Panc1 (cell line): ENCODE measurements around the gene HBS1L. TPM values are rescaled to one million over a fixed set of nuclear protein-coding genes. Genes with fewer than 3 reads are reported as not detected.

Source experiments
- ATAC-seq: fragments of 200-7000 bp; cut with Tn5 transposase; 2 replicates; pipeline ENCODE4 v1.9.1; 2020; ENCODE audit warnings: mild to moderate bottlenecking, moderate library complexity
- BruUV-seq: library from RNA; stranded (reverse); fragments of 400-500 nt; replicated peaks from 2 replicates; lab custom pipeline; 2021; lab: Mats Ljungman, UMichigan
- CTCF ChIA-PET: fragments of 300-600 bp; sonication (Branson Sonifier 250); formaldehyde crosslinking; loops from one replicate; lab custom pipeline; 2022; ENCODE audit warnings: antibody characterized with exemption; lab: Charles Lee
- POLR2A ChIA-PET: fragments of 300-600 bp; sonication (Branson Sonifier 250); formaldehyde crosslinking; loops from one replicate; lab custom pipeline; 2022; ENCODE audit warnings: antibody characterized with exemption; lab: Charles Lee
- DNase-seq: peaks from one replicate; pipeline ENCODE4 v3.0.0-alpha.2; 2010; ENCODE audit warnings: low read depth, low spot score
- H3K27ac ChIP-seq: 2 replicates; pipeline ENCODE4 v1.5.1; 2011; ENCODE audit warnings: mild to moderate bottlenecking, low read length, inconsistent platforms
- H3K27me3 ChIP-seq: fragments of 200-500 bp; sonication (Bioruptor generic); 2 replicates; pipeline ENCODE4 v1.6.0; 2014; ENCODE audit warnings: low read length, inconsistent platforms; ENCODE audit not compliant: control insufficient read depth, insufficient read depth
- H3K36me3 ChIP-seq: fragments of 200-500 bp; sonication (Bioruptor generic); 2 replicates; pipeline ENCODE4 v1.5.1; 2014; ENCODE audit warnings: inconsistent platforms, mild to moderate bottlenecking, low read length, moderate library complexity; ENCODE audit not compliant: control insufficient read depth, insufficient read depth
- H3K4me1 ChIP-seq: 2 replicates; pipeline ENCODE4 v1.5.1; 2011; ENCODE audit warnings: inconsistent platforms, mild to moderate bottlenecking, low read length, moderate library complexity; ENCODE audit not compliant: control insufficient read depth, insufficient read depth
- H3K4me3 ChIP-seq, 2 experiments: 2 replicates each; pipeline ENCODE4 v1.5.1; 2011 to 2012; ENCODE audit warnings: low read depth in 2 of 2, low read length in 2 of 2, mild to moderate bottlenecking in 2 of 2, inconsistent platforms in 1 of 2, moderate library complexity in 1 of 2
- H3K9me3 ChIP-seq: fragments of 200-500 bp; sonication (Bioruptor generic); 2 replicates; pipeline ENCODE4 v1.5.1; 2014; ENCODE audit warnings: low read depth, mild to moderate bottlenecking, inconsistent platforms, low read length, moderate library complexity; ENCODE audit not compliant: control insufficient read depth, insufficient read depth
- POLR2AphosphoS5 ChIP-seq: IDR thresholded peaks from 2 replicates; pipeline ENCODE4 v1.6.1; 2012; ENCODE audit warnings: mild to moderate bottlenecking, low read depth, low read length, moderate library complexity
- SIN3A ChIP-seq: IDR thresholded peaks from 2 replicates; pipeline ENCODE4 v1.6.1; 2012; ENCODE audit warnings: low read depth, mild to moderate bottlenecking, low read length, moderate library complexity, borderline replicate concordance; ENCODE audit not compliant: insufficient read depth
- TCF7L2 ChIP-seq: IDR thresholded peaks from 2 replicates; pipeline ENCODE4 v1.6.1; 2011; ENCODE audit warnings: mild to moderate bottlenecking, low read depth, low read length, inconsistent platforms
- in situ Hi-C: cut with HindIII; loops from 2 replicates; pipeline ENCODE4 v1.10.0; 2016; ENCODE audit warnings: low sequenced_read_pairs, low pct_unique_long_range_greater_than_20kb
- intact Hi-C: fragments of 100-400 bp; cut with micrococcal nuclease; formaldehyde crosslinking; loops from one replicate; pipeline ENCODE4 v1.10.0; 2022; ENCODE audit not compliant: unreplicated experiment
- total RNA-seq: library from RNA; stranded (reverse); gene quantifications from one replicate; pipeline ENCODE4 v1.2.1, GENCODE V29; 2021; ENCODE audit not compliant: unreplicated experiment
- TF ChIP-seq, protein P1 (sequence below), 2 experiments: IDR thresholded peaks; 2 replicates each; pipeline ENCODE4 v1.6.1; 2011 to 2012; ENCODE audit warnings: low read depth in 2 of 2, control low read depth in 1 of 2, low read length in 1 of 2, mild to moderate bottlenecking in 1 of 2, moderate library complexity in 1 of 2; ENCODE audit not compliant: insufficient read depth in 1 of 2
- TF ChIP-seq, protein P2 (sequence below): fragments of 450-650 bp; IDR thresholded peaks from 2 replicates; pipeline ENCODE4 v1.5.1; 2017; ENCODE audit warnings: mild to moderate bottlenecking

HBS1L gene
- total RNA-seq, 1 experiment from 2014 or later, result 79.2 TPM

DNA sequence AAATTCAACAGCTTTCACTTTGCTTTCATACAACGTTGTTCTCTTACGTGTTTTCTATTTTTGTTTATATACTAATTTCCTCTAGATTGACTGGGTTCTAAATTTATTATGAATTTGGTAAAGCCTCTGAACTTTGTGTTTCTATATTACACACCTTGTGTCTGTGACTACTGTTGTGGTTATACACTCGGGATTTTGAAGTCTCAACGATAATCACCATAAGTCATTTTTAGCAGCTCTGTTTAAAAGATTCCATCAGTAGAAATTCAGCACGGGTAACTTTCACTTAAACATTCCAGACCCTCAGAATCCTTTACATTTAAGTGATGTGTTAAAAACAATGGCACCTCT, 31.8 kb upstream of the HBS1L start:
- ChIA-PET POLR2A (no interaction called here), CTCF (no interaction called here)
- in situ Hi-C loops (no loop called here), intact Hi-C loops (no loop called here)
- H3K36me3 ChIP-seq, result no peaks in the 10 kb centered on the region
- no peak overlapping the region for H3K27ac ChIP-seq
- H3K9me3 ChIP-seq, result 0 out of 2 replicates have a peak, but pooled peaks cover 6% of the 10 kb centered on the region
- no TSS peak for BruUV-seq
- ATAC-seq (no peak), DNase-seq (no peak)
- TF ChIP-seq, protein P1, sequence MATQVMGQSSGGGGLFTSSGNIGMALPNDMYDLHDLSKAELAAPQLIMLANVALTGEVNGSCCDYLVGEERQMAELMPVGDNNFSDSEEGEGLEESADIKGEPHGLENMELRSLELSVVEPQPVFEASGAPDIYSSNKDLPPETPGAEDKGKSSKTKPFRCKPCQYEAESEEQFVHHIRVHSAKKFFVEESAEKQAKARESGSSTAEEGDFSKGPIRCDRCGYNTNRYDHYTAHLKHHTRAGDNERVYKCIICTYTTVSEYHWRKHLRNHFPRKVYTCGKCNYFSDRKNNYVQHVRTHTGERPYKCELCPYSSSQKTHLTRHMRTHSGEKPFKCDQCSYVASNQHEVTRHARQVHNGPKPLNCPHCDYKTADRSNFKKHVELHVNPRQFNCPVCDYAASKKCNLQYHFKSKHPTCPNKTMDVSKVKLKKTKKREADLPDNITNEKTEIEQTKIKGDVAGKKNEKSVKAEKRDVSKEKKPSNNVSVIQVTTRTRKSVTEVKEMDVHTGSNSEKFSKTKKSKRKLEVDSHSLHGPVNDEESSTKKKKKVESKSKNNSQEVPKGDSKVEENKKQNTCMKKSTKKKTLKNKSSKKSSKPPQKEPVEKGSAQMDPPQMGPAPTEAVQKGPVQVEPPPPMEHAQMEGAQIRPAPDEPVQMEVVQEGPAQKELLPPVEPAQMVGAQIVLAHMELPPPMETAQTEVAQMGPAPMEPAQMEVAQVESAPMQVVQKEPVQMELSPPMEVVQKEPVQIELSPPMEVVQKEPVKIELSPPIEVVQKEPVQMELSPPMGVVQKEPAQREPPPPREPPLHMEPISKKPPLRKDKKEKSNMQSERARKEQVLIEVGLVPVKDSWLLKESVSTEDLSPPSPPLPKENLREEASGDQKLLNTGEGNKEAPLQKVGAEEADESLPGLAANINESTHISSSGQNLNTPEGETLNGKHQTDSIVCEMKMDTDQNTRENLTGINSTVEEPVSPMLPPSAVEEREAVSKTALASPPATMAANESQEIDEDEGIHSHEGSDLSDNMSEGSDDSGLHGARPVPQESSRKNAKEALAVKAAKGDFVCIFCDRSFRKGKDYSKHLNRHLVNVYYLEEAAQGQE (IDR thresholded peaks at IDR 0.05; ENCODE audit: insufficient read depth in 1 of 2, low read depth in 2 of 2, low read length in 1 of 2), result no peak
- TF ChIP-seq, protein P2, sequence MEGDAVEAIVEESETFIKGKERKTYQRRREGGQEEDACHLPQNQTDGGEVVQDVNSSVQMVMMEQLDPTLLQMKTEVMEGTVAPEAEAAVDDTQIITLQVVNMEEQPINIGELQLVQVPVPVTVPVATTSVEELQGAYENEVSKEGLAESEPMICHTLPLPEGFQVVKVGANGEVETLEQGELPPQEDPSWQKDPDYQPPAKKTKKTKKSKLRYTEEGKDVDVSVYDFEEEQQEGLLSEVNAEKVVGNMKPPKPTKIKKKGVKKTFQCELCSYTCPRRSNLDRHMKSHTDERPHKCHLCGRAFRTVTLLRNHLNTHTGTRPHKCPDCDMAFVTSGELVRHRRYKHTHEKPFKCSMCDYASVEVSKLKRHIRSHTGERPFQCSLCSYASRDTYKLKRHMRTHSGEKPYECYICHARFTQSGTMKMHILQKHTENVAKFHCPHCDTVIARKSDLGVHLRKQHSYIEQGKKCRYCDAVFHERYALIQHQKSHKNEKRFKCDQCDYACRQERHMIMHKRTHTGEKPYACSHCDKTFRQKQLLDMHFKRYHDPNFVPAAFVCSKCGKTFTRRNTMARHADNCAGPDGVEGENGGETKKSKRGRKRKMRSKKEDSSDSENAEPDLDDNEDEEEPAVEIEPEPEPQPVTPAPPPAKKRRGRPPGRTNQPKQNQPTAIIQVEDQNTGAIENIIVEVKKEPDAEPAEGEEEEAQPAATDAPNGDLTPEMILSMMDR, result no peak
- no peak for TF ChIP-seq TCF7L2
- TF ChIP-seq POLR2AphosphoS5, result no peak
- TF ChIP-seq SIN3A, result no peak
- no peaks in the 10 kb centered on the region for H3K4me1 ChIP-seq
- H3K4me3 ChIP-seq, result no peak overlapping the region
- H3K27me3 ChIP-seq, result peaks cover 6% of the 10 kb centered on the region; the same call in 1 of the 2 replicates

GRCh38 chr6:135085700-135086413, 31.2 kb upstream of the HBS1L start:
- ChIA-PET POLR2A (no interaction called here), CTCF (no interaction called here)
- Histone ChIP-seq H3K4me1 (no peaks in the 10 kb centered on the region), H3K27me3 (peaks cover 6% of the 10 kb centered on the region; the same call in 1 of the 2 replicates), H3K9me3 (0 out of 2 replicates have a peak, but pooled peaks cover 6% of the 10 kb centered on the region), H3K4me3 (no peak overlapping the region), H3K36me3 (no peaks in the 10 kb centered on the region), H3K27ac (no peak overlapping the region)
- no peak for DNase-seq
- TF ChIP-seq, protein P2, result no peak
- TF ChIP-seq TCF7L2 (no peak), POLR2AphosphoS5 (no peak), SIN3A (no peak)
- TF ChIP-seq, protein P1 (IDR thresholded peaks at IDR 0.05; ENCODE audit: insufficient read depth in 1 of 2, low read depth in 2 of 2, low read length in 1 of 2), result no peak
- in situ Hi-C loops (no loop called here), intact Hi-C loops (no loop called here)
- BruUV-seq, result no TSS peak
- no peak for ATAC-seq
